ENCODE results near the gene TXNRD1.

The TXNRD1 gene

GRCh38 chr12:104365921-104366410, 150.4 kb downstream of the TXNRD1 start:
- DNase-seq (ENCODE audit: insufficient read length, low spot score) (no peak), FAIRE-seq (no peak)
- TF ChIP-seq CTCF (IDR thresholded peaks at IDR 0.05; ENCODE audit: insufficient read depth, missing control alignments) = no peak

DNA sequence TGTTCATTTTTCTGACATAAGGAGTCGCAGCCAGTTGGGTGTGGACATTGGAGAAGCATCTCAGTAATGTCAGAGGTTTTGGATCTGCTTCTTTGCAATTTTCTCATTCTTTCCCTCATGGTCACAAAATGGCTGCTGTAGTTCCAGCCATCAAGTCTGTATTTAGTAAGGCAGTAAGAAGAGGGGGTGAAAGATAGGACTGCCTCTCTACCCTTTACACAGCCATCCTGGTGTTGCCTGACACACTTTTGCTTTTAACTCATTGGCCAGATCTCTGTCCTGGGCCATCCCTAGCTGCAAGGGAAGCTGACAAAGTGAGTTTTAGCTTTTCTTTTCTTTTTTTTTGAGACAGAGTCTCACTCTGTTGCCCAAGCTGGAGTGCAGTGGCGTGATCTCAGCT, 154.1 kb downstream of the TXNRD1 start:
- no peak for TF ChIP-seq CTCF (IDR thresholded peaks at IDR 0.05; ENCODE audit: insufficient read depth, missing control alignments)
- DNase-seq (ENCODE audit: insufficient read length, low spot score) (no peak), FAIRE-seq (no peak)

GRCh38 chr12:104371043-104371870, 155.7 kb downstream of the TXNRD1 start:
- DNase-seq (ENCODE audit: insufficient read length, low spot score) (no peak), FAIRE-seq (no peak)
- TF ChIP-seq CTCF (IDR thresholded peaks at IDR 0.05; ENCODE audit: insufficient read depth, missing control alignments) = no peak

DNA sequence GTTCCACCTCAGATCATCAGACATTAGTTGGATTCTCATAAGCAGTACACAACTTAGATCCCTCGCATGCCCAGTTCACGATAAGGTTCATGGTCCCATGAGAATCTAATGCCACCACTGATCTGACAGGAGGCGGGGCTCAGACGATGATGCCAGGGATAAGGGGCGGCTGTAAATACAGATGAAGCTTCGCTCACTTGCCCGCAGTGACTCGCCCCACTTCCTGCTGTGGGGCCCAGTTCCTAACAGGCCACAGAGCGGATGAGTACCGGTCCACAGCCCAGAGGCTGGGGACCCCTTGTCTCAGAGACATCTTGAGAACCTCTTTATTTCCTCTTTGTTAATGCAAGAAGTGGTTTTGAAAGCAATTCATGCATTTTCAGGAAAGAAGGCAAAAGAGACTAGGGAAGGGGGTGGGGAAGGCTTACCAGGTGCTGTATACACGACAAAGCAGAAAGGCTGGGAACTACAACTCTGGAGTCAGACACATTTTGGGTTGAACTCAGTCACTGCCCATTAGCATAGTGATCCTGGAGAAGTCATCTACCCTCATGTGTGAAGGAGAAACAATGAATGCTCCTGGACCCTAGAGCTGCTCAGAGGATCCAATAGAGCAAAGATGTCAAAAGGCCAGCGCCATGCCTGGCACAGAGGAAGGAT, 156.6 kb downstream of the TXNRD1 start:
- no peak for DNase-seq (ENCODE audit: insufficient read length, low spot score)
- FAIRE-seq = no peak
- no peak for TF ChIP-seq CTCF (IDR thresholded peaks at IDR 0.05; ENCODE audit: insufficient read depth, missing control alignments)

- TF ChIP-seq CTCF (IDR thresholded peaks at IDR 0.05; ENCODE audit: insufficient read depth, missing control alignments) = no peak
- FAIRE-seq (no peak), DNase-seq (ENCODE audit: insufficient read length, low spot score) (no peak)
Observed at GRCh38 chr12:104372721-104373335, 157.2 kb downstream of the TXNRD1 start.

DNA sequence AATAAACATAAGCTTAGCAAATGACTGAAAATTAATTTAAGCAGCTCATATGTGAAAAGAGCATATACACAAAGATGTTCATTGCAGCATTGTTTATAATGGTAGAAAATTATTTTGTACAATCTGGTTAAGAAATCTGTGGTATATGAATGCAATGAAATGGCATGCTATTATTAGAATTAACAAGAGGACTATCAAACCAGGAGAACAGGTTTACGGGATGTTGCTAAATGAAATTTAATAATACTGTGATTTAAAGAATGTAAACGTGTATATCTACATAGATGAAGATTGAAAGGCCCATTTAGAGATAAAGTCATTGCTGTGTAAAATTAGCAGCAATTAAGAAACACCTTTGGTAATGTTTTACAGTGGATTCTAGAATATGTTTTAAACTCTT, 158.5 kb downstream of the TXNRD1 start:
- no peak for DNase-seq (ENCODE audit: insufficient read length, low spot score)
- FAIRE-seq = no peak
- TF ChIP-seq CTCF (IDR thresholded peaks at IDR 0.05; ENCODE audit: insufficient read depth, missing control alignments) = no peak

Measured in D721Med (cell line).